GM19239 (cell line): ENCODE measurements around the gene ACACB.

ENCODE experiments used
- DNase-seq: peaks from one replicate; pipeline ENCODE4 v3.0.0; 2011; ENCODE audit warnings: low spot score; ENCODE audit not compliant: insufficient read length
- FAIRE-seq: peaks from 2 replicates; lab custom pipeline; 2011; peaks lifted over from hg19 to GRCh38; lab: Jason Lieb, UNC

The ACACB gene

GRCh38 chr12:109244073-109244472 lies 127.7 kb downstream of the ACACB start:
- no peak for FAIRE-seq
- DNase-seq: no peak

- FAIRE-seq (no peak), DNase-seq (no peak)
Measured at GRCh38 chr12:109246221-109246620, 129.8 kb downstream of the ACACB start.

- FAIRE-seq: no peak
Measured at GRCh38 chr12:109247831-109248654, 131.7 kb downstream of the ACACB start.

GRCh38 chr12:109250523-109250922 lies 134.1 kb downstream of the ACACB start:
- no peak for DNase-seq
- no peak for FAIRE-seq

More at GRCh38 chr12:109247831-109248654, 131.7 kb downstream of the ACACB start:
- no peak for DNase-seq

- DNase-seq (no peak), FAIRE-seq (no peak)
Measured at GRCh38 chr12:109252799-109253198, 136.4 kb downstream of the ACACB start.

- FAIRE-seq: no peak
- no peak for DNase-seq
Measured at GRCh38 chr12:109253913-109254544, 137.6 kb downstream of the ACACB start.

- DNase-seq (no peak), FAIRE-seq (no peak)
Measured at GRCh38 chr12:109255377-109255776, 139.0 kb downstream of the ACACB start.

GRCh38 chr12:109256011-109256410 lies 139.6 kb downstream of the ACACB start:
- DNase-seq: no peak
- FAIRE-seq: no peak

GRCh38 chr12:109258201-109258600 lies 141.8 kb downstream of the ACACB start:
- no peak for FAIRE-seq
- DNase-seq: no peak

GRCh38 chr12:109258607-109259544 lies 142.5 kb downstream of the ACACB start:
- FAIRE-seq (no peak), DNase-seq (no peak)

GRCh38 chr12:109259545-109259895 lies 143.1 kb downstream of the ACACB start:
- no peak for FAIRE-seq

GRCh38 chr12:109261087-109261486 lies 144.7 kb downstream of the ACACB start:
- FAIRE-seq: no peak
- no peak for DNase-seq

More at GRCh38 chr12:109259545-109259895, 143.1 kb downstream of the ACACB start:
- DNase-seq: no peak

- DNase-seq: no peak
- no peak for FAIRE-seq
Measured at GRCh38 chr12:109261939-109262338, 145.6 kb downstream of the ACACB start.

GRCh38 chr12:109263439-109263838 lies 147.1 kb downstream of the ACACB start:
- DNase-seq (no peak), FAIRE-seq (no peak)

GRCh38 chr12:109264095-109264942 lies 147.9 kb downstream of the ACACB start:
- DNase-seq (peak; percentile 68), FAIRE-seq (peak; percentile 35)

GRCh38 chr12:109264943-109265650 lies 148.7 kb downstream of the ACACB start:
- no peak for FAIRE-seq
- DNase-seq: no peak

- FAIRE-seq (no peak), DNase-seq (no peak)
Measured at GRCh38 chr12:109266106-109266879, 149.9 kb downstream of the ACACB start.

- no peak for DNase-seq
- no peak for FAIRE-seq
Measured at GRCh38 chr12:109267361-109267760, 151.0 kb downstream of the ACACB start.
